ENCODE data around the gene CPEB4. TPM values are rescaled to one million over a fixed set of nuclear protein-coding genes. Genes with fewer than 3 reads are reported as not detected.

Gene CPEB4
- total and polyA plus RNA-seq, 9 of the 15 experiments (the other 6 are each of a cell fraction or from before 2014, with no cell fraction given), result 7.4 to 21.3 (median 12.4) TPM

DNA sequence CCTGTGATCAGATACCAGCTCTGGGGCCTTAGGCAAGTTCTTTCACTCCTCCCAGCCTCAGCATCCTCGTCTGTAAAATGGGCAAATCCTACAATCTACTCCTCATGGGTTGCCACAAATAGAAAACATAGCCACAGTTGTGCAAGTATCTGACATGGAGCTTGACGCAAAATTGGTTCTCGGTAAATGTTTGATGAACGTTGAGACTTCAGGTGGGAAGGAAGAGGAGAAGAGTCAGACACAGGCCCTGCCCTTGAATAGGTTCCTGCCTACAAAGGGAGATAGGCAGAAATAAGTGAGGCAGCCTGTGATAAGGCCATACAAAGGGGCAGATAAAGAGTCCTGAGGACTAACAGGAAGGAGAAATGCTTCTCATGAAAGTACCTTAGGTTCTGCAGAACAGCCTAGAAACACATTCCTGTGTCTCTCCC is 26.1 kb upstream of the CPEB4 start (continued):
- TF ChIP-seq RERE (CRISPR knock-in tag; IDR thresholded peaks at IDR 0.05; ENCODE audit: borderline replicate concordance), result no peak
- no peak for TF ChIP-seq NR2C2 (CRISPR knock-in tag; IDR thresholded peaks at IDR 0.05)
- peak; percentile 28; the same call in 1 of the 2 replicates for TF ChIP-seq NR2C2 (tag; IDR thresholded peaks at IDR 0.05)
- TF ChIP-seq, protein P1, sequence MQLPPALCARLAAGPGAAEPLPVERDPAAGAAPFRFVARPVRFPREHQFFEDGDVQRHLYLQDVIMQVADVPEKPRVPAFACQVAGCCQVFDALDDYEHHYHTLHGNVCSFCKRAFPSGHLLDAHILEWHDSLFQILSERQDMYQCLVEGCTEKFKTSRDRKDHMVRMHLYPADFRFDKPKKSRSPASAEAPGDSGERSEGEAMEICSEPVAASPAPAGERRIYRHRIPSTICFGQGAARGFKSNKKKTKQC (CRISPR knock-in tag; IDR thresholded peaks at IDR 0.05), result no peak
- TF ChIP-seq, protein P2, sequence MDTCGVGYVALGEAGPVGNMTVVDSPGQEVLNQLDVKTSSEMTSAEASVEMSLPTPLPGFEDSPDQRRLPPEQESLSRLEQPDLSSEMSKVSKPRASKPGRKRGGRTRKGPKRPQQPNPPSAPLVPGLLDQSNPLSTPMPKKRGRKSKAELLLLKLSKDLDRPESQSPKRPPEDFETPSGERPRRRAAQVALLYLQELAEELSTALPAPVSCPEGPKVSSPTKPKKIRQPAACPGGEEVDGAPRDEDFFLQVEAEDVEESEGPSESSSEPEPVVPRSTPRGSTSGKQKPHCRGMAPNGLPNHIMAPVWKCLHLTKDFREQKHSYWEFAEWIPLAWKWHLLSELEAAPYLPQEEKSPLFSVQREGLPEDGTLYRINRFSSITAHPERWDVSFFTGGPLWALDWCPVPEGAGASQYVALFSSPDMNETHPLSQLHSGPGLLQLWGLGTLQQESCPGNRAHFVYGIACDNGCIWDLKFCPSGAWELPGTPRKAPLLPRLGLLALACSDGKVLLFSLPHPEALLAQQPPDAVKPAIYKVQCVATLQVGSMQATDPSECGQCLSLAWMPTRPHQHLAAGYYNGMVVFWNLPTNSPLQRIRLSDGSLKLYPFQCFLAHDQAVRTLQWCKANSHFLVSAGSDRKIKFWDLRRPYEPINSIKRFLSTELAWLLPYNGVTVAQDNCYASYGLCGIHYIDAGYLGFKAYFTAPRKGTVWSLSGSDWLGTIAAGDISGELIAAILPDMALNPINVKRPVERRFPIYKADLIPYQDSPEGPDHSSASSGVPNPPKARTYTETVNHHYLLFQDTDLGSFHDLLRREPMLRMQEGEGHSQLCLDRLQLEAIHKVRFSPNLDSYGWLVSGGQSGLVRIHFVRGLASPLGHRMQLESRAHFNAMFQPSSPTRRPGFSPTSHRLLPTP (IDR thresholded peaks at IDR 0.05; ENCODE audit: borderline replicate concordance, extremely low read depth, insufficient read length), result no peak
- no peak for TF ChIP-seq ZNF785 (CRISPR knock-in tag; IDR thresholded peaks at IDR 0.05)
- no peak for TF ChIP-seq E2F8 (IDR thresholded peaks at IDR 0.05; ENCODE audit: low read depth, partially characterized antibody)
- TF ChIP-seq MAFG (tag; conservative IDR thresholded peaks at IDR 0.05), result no peak
- no peak for TF ChIP-seq ZFP1 (CRISPR knock-in tag; IDR thresholded peaks at IDR 0.05)
- TF ChIP-seq NFYB (IDR thresholded peaks at IDR 0.05; ENCODE audit: extremely low read depth, insufficient read length), result no peak
- no peak for TF ChIP-seq ZNF124 (CRISPR knock-in tag; IDR thresholded peaks at IDR 0.05)
- peak; percentile 39; the same call in 1 of the 2 replicates for TF ChIP-seq SP1 (CRISPR knock-in tag; IDR thresholded peaks at IDR 0.05)
- no peak for TF ChIP-seq CSDE1 (IDR thresholded peaks at IDR 0.05)
- TF ChIP-seq SLC30A9 (CRISPR knock-in tag; IDR thresholded peaks at IDR 0.05), result no peak
- peak; percentile 75 for TF ChIP-seq CEBPB (tag; IDR thresholded peaks at IDR 0.05)
- TF ChIP-seq MAFF (IDR thresholded peaks at IDR 0.05; ENCODE audit: low read length), result no peak
- no peak; the same call in 1 of the 2 replicates for TF ChIP-seq CTBP1 (IDR thresholded peaks at IDR 0.05; ENCODE audit: borderline replicate concordance)
- TF ChIP-seq CHD2 (IDR thresholded peaks at IDR 0.05; ENCODE audit: low read depth, low read length), result no peak
- TF ChIP-seq FUS (optimal IDR thresholded peaks at IDR 0.05; ENCODE audit: low read depth, low read length), result no peak
